Measurements from ENCODE around the gene CFLAR. TPM values are rescaled to one million over a fixed set of nuclear protein-coding genes. Genes with fewer than 3 reads are reported as not detected.

Gene CFLAR
- total RNA-seq, 1 donor from 2014 or later = 47.5 TPM

GRCh38 chr2:201220102-201220570, 104.2 kb downstream of the CFLAR start:
- DNase-seq (ENCODE audit: low read depth) (no peak), FAIRE-seq (no peak)
- Mint-ChIP-seq H3K4me1 (ENCODE audit: low read depth, unreplicated experiment) (peaks cover 22% of the 10 kb centered on the region), H3K4me3 (ENCODE audit: unreplicated experiment) (no peak overlapping the region), H3K36me3 (ENCODE audit: low read depth, unreplicated experiment) (peaks cover 2% of the 10 kb centered on the region), H3K27me3 (ENCODE audit: low read depth, unreplicated experiment) (no peaks in the 10 kb centered on the region), H3K9me3 (ENCODE audit: unreplicated experiment) (no peaks in the 10 kb centered on the region), H3K27ac (ENCODE audit: unreplicated experiment) (no peak overlapping the region)
- no peaks in the 10 kb centered on the region for H3K79me2 ChIP-seq (ENCODE audit: insufficient read depth, low read length)
- H3K4me1 ChIP-seq (ENCODE audit: insufficient read depth, low read length) = no peaks in the 10 kb centered on the region
- no peaks in the 10 kb centered on the region for H4K20me1 ChIP-seq (ENCODE audit: insufficient read depth, low read length)
- TF ChIP-seq CTCF (IDR thresholded peaks at IDR 0.05; ENCODE audit: insufficient read depth, low read depth, low read length) (no peak), EZH2 (IDR thresholded peaks at IDR 0.05; ENCODE audit: insufficient read depth, low read length) (no peak)
- no peak overlapping the region for H3K9ac ChIP-seq (ENCODE audit: low read length)
- no peak overlapping the region for H2AFZ ChIP-seq (ENCODE audit: low read depth, low read length)
- no peaks in the 10 kb centered on the region for H3K36me3 ChIP-seq (ENCODE audit: insufficient read depth, low read length)
- no peak overlapping the region for H3K27ac ChIP-seq (ENCODE audit: low read depth, low read length)
- H3K4me3 ChIP-seq (ENCODE audit: insufficient read depth, low read depth, low read length) = no peak overlapping the region
- no peaks in the 10 kb centered on the region for H3K9me3 ChIP-seq (ENCODE audit: insufficient read depth, low read depth, low read length)
- no peak overlapping the region for H3K4me2 ChIP-seq (ENCODE audit: low read length)
- H3K27me3 ChIP-seq (ENCODE audit: insufficient read depth, low read length) = no peaks in the 10 kb centered on the region

- H3K4me3 ChIP-seq (ENCODE audit: insufficient read depth, low read depth, low read length) = no peak overlapping the region
- no peak overlapping the region for H2AFZ ChIP-seq (ENCODE audit: low read depth, low read length)
- H3K9me3 ChIP-seq (ENCODE audit: insufficient read depth, low read depth, low read length) = no peaks in the 10 kb centered on the region
- FAIRE-seq = no peak
- Mint-ChIP-seq H3K4me1 (ENCODE audit: low read depth, unreplicated experiment) (peaks cover 22% of the 10 kb centered on the region), H3K36me3 (ENCODE audit: low read depth, unreplicated experiment) (peaks cover 2% of the 10 kb centered on the region), H3K27ac (ENCODE audit: unreplicated experiment) (no peak overlapping the region), H3K9me3 (ENCODE audit: unreplicated experiment) (no peaks in the 10 kb centered on the region), H3K4me3 (ENCODE audit: unreplicated experiment) (no peak overlapping the region), H3K27me3 (ENCODE audit: low read depth, unreplicated experiment) (no peaks in the 10 kb centered on the region)
- H3K36me3 ChIP-seq (ENCODE audit: insufficient read depth, low read length) = no peaks in the 10 kb centered on the region
- H3K4me1 ChIP-seq (ENCODE audit: insufficient read depth, low read length) = no peaks in the 10 kb centered on the region
- DNase-seq (ENCODE audit: low read depth) = no peak
- peaks cover 3% of the 10 kb centered on the region for H3K27me3 ChIP-seq (ENCODE audit: insufficient read depth, low read length)
- no peak overlapping the region for H3K4me2 ChIP-seq (ENCODE audit: low read length)
- TF ChIP-seq EZH2 (IDR thresholded peaks at IDR 0.05; ENCODE audit: insufficient read depth, low read length) = no peak
- TF ChIP-seq CTCF (IDR thresholded peaks at IDR 0.05; ENCODE audit: insufficient read depth, low read depth, low read length) = no peak
- H3K27ac ChIP-seq (ENCODE audit: low read depth, low read length) = no peak overlapping the region
- no peaks in the 10 kb centered on the region for H3K79me2 ChIP-seq (ENCODE audit: insufficient read depth, low read length)
- no peak overlapping the region for H3K9ac ChIP-seq (ENCODE audit: low read length)
- H4K20me1 ChIP-seq (ENCODE audit: insufficient read depth, low read length) = no peaks in the 10 kb centered on the region
Measured at GRCh38 chr2:201223089-201224073, 107.4 kb downstream of the CFLAR start.

Other genes starting within 250 kb of the CFLAR start
- gene PPIL3, start 227.1 kb upstream of the CFLAR start, total RNA-seq = 34.6 and 34.8 TPM in 2 replicates
- 17.4 and 17.8 TPM in 2 replicates for gene NIF3L1, start 226.8 kb upstream of the CFLAR start, total RNA-seq
- gene ORC2, start 152.5 kb upstream of the CFLAR start, total RNA-seq = 25.4 and 25.5 TPM in 2 replicates
- 21.2 and 21.8 TPM in 2 replicates for gene HYCC2, start 44.5 kb upstream of the CFLAR start, total RNA-seq
- gene NDUFB3, start 44.2 kb upstream of the CFLAR start, total RNA-seq = 110 and 115 TPM in 2 replicates
- 0.43 and 1.2 TPM in 2 replicates for gene CASP10, start 67.0 kb downstream of the CFLAR start, total RNA-seq
- gene CASP8, start 144.4 kb downstream of the CFLAR start, total RNA-seq = 14.4 and 16.4 TPM in 2 replicates
- 1.7 and 2.2 TPM in 2 replicates for gene FLACC1, start 241.2 kb downstream of the CFLAR start, total RNA-seq

All from astrocyte (in vitro differentiated cells and primary cell).